ENCODE results near the gene FAM234A. TPM values are rescaled to one million over a fixed set of nuclear protein-coding genes. Genes with fewer than 3 reads are reported as not detected.

The FAM234A gene
- total RNA-seq, 1 experiment from 2014 or later: 94.9 TPM

DNA sequence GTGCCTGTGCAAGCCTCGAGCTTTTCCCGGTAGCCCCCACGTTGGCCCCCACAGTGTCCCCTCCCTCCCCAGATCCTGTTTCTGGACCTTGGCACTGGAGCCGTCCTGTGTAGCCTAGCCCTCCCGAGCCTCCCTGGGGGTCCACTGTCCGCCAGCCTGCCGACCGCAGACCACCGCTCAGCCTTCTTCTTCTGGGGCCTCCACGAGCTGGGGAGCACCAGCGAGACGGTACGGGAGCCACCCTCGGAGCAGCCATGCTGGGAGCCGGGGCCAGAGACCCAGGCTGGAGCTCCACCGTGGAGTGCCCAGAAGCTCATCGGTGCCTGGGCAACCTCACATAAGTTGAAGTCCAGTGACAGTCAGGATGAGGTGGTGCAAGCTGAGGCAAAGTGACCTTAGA is 29.3 kb downstream of the FAM234A start:
- Histone ChIP-seq H4K5ac (ENCODE audit: insufficient read length, low read depth, low read length) (no peak overlapping the region), H2BK120ac (ENCODE audit: low read depth, low read length, poor library complexity, severe bottlenecking) (no peak overlapping the region), H3K18ac (ENCODE audit: insufficient read length, low read depth, low read length) (no peak overlapping the region), H3T11ph (ENCODE audit: low read length) (no peak overlapping the region), H2BK15ac (ENCODE audit: low read depth, low read length) (no peak overlapping the region), H2BK12ac (ENCODE audit: insufficient read length, low read depth, low read length) (no peak overlapping the region), H3K23ac (ENCODE audit: insufficient read length, low read depth, low read length) (no peak overlapping the region), H3K4me1 (ENCODE audit: insufficient read depth, low read length) (no peaks in the 10 kb centered on the region), H2AFZ (ENCODE audit: low read length) (no peak overlapping the region), H2BK20ac (ENCODE audit: low read depth, low read length, poor library complexity, severe bottlenecking) (no peak overlapping the region), H4K91ac (ENCODE audit: insufficient read length, low read depth, low read length) (no peak overlapping the region), H3K9ac (ENCODE audit: extremely low read depth, insufficient read length, low read length) (no peak overlapping the region), H3K56ac (ENCODE audit: insufficient read length, low read depth, low read length) (no peak overlapping the region), H4K20me1 (ENCODE audit: control insufficient read depth, insufficient read depth, insufficient read length) (no peaks in the 10 kb centered on the region), H3K27me3 (ENCODE audit: insufficient read depth, low read length) (no peaks in the 10 kb centered on the region), H2AK5ac (ENCODE audit: insufficient read length, low read length) (no peak overlapping the region), H3K23me2 (ENCODE audit: insufficient read length, low read depth, low read length, poor library complexity, severe bottlenecking) (no peaks in the 10 kb centered on the region), H3K9me3 (ENCODE audit: control insufficient read depth, low read depth, low read length) (no peaks in the 10 kb centered on the region), H3K79me2 (ENCODE audit: insufficient read depth, low read length) (no peaks in the 10 kb centered on the region), H3K4ac (ENCODE audit: low read depth, low read length) (no peak overlapping the region), H3K27ac (ENCODE audit: insufficient read length, low read depth, low read length) (no peak overlapping the region), H4K8ac (replicated peaks; ENCODE audit: insufficient read length, low read depth, low read length) (no peak overlapping the region), H3K14ac (ENCODE audit: insufficient read depth, low read length) (no peak overlapping the region), H3K4me2 (ENCODE audit: insufficient read depth, insufficient read length, low read length) (no peak overlapping the region), H2BK5ac (ENCODE audit: insufficient read length, low read length) (no peak overlapping the region), H3K79me1 (ENCODE audit: insufficient read depth, low read depth, low read length, poor library complexity, severe bottlenecking) (no peaks in the 10 kb centered on the region)
- no peaks in the 10 kb centered on the region for H3K9me3 Mint-ChIP-seq
- H3K27ac Mint-ChIP-seq: no peak overlapping the region
- no peaks in the 10 kb centered on the region for H3K27me3 Mint-ChIP-seq (ENCODE audit: low read depth)
- TF ChIP-seq, protein P1, sequence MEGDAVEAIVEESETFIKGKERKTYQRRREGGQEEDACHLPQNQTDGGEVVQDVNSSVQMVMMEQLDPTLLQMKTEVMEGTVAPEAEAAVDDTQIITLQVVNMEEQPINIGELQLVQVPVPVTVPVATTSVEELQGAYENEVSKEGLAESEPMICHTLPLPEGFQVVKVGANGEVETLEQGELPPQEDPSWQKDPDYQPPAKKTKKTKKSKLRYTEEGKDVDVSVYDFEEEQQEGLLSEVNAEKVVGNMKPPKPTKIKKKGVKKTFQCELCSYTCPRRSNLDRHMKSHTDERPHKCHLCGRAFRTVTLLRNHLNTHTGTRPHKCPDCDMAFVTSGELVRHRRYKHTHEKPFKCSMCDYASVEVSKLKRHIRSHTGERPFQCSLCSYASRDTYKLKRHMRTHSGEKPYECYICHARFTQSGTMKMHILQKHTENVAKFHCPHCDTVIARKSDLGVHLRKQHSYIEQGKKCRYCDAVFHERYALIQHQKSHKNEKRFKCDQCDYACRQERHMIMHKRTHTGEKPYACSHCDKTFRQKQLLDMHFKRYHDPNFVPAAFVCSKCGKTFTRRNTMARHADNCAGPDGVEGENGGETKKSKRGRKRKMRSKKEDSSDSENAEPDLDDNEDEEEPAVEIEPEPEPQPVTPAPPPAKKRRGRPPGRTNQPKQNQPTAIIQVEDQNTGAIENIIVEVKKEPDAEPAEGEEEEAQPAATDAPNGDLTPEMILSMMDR (conservative IDR thresholded peaks at IDR 0.05): no peak
- H3K4me3 Mint-ChIP-seq: no peak overlapping the region
- WGBS (ENCODE audit: extremely low coverage, insufficient read length, low lambda C conversion rate): no CpG with 5 or more reads among the region's 17 CpGs
- DNase-seq: no peak
- H3K36me3 Mint-ChIP-seq (ENCODE audit: insufficient read depth in 1 of 3, low read depth in 3 of 3): peaks cover 11 to 46% (median 20%) of the 10 kb centered on the region in 3 experiments; a peak in 6 of 7 replicates
- peaks cover 0 to 6% of the 10 kb centered on the region in 2 experiments; a peak in 1 of 4 replicates for H3K4me1 Mint-ChIP-seq

Data from H9 (cell line).